Astrocyte (in vitro differentiated cells and primary cell): ENCODE data around the gene OPCML.

ENCODE experiments used
- EZH2 ChIP-seq: IDR thresholded peaks from 2 replicates; pipeline ENCODE4 v1.6.1; 2012; ENCODE audit warnings: mild to moderate bottlenecking, low read length, inconsistent platforms; ENCODE audit not compliant: insufficient read depth
- TF ChIP-seq, protein P1 (sequence below): IDR thresholded peaks from 2 replicates; pipeline ENCODE4 v1.5.1; 2011; ENCODE audit warnings: low read depth, mild to moderate bottlenecking, inconsistent platforms, low read length, moderate library complexity; ENCODE audit not compliant: insufficient read depth

DNA sequence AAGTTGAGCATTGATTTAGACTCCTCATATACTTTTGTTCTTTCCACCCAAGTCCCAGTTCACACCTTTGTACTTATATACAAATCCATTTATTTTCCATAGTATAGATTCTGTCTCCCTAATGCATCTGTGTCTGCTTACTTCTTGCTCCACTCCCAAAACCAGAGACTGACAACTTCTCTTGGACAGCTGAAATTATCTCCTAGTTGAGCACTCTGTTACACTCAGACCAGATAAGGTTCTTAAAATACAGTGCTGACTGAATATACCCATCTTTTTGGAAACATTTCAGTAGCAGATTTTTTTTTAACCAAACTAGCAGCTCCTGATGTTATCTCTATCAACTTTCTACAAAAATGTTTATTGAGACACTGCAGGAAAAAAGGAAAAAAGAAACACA, 106.3 kb downstream of the OPCML start:
- TF ChIP-seq, protein P1, sequence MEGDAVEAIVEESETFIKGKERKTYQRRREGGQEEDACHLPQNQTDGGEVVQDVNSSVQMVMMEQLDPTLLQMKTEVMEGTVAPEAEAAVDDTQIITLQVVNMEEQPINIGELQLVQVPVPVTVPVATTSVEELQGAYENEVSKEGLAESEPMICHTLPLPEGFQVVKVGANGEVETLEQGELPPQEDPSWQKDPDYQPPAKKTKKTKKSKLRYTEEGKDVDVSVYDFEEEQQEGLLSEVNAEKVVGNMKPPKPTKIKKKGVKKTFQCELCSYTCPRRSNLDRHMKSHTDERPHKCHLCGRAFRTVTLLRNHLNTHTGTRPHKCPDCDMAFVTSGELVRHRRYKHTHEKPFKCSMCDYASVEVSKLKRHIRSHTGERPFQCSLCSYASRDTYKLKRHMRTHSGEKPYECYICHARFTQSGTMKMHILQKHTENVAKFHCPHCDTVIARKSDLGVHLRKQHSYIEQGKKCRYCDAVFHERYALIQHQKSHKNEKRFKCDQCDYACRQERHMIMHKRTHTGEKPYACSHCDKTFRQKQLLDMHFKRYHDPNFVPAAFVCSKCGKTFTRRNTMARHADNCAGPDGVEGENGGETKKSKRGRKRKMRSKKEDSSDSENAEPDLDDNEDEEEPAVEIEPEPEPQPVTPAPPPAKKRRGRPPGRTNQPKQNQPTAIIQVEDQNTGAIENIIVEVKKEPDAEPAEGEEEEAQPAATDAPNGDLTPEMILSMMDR = no peak
- no peak for TF ChIP-seq EZH2
